Muscle layer of colon (tissue), 2 donors: ENCODE data around the gene GAL3ST2.

Experiments
- H3K27ac ChIP-seq: one replicate; pipeline ENCODE4 v1.7.0; 2013; ENCODE audit warnings: low read depth, mild to moderate bottlenecking, low read length, moderate library complexity
- H3K27me3 ChIP-seq, 2 donors: one replicate each; pipeline ENCODE4 v1.7.0; 2013; ENCODE audit warnings: low read length in 2 of 2, mild to moderate bottlenecking in 2 of 2; ENCODE audit not compliant: insufficient read depth in 2 of 2, control insufficient read depth in 1 of 2
- H3K36me3 ChIP-seq: one replicate; pipeline ENCODE4 v1.7.0; 2013; ENCODE audit warnings: mild to moderate bottlenecking, low read length; ENCODE audit not compliant: insufficient read depth
- H3K4me1 ChIP-seq: one replicate; pipeline ENCODE4 v1.7.0; 2013; ENCODE audit warnings: mild to moderate bottlenecking, low read length; ENCODE audit not compliant: insufficient read depth
- H3K4me3 ChIP-seq, 2 donors: one replicate each; pipeline ENCODE4 v1.7.0; 2013; ENCODE audit warnings: low read length in 2 of 2, low read depth in 1 of 2, mild to moderate bottlenecking in 1 of 2, moderate library complexity in 1 of 2
- H3K9ac ChIP-seq: one replicate; pipeline ENCODE4 v1.7.0; 2013; ENCODE audit warnings: low read length
- H3K9me3 ChIP-seq: one replicate; pipeline ENCODE4 v1.7.0; 2013; ENCODE audit warnings: mild to moderate bottlenecking, low read length
- donor health status: abdominal sarcoma.
- donor health status: Adenocarcinoma of cecum.

Gene GAL3ST2

DNA sequence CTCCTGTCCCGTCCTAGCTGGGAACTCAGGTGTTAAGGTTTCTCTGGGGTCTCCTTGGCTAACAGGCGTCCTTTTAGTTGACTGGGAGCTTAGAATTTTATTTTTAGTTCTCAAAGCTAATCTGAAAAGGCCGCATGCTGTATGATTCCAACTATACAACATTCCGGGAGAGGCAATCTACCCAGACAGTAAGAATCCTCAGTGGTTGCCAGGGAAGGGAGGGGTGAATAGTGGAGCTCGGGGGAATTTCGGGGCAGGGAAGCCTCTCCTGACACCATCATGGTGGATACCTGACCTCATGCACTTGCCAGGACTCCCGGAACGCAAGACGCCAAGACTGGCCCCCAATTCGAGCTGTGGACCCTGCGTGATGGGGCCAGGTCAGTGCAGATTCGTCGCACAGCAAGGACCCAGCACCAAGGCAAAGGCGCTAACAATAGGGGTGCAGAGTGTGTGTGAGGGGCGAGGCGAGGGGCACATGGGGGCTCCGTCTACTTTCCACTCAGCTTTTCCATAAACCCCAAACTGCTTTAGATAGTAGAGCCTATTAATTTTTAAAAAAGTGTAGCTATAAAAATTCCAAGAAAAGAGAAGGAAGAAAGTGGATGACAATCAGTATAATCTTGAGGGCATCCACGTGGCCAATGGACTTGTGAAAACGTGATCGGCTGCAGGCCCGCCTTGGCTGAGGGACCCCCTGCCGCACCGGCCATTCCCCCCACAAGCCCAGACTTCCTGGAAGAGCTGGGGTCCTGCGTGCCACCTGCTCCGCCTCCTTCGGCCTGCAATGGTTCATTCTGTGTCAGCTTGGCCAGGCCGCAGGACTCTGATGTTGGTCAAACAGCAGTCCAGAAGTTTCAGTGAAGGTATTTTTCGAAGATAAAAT is 64.8 kb downstream of the GAL3ST2 start:
- H3K27me3 ChIP-seq, result no peaks in the 10 kb centered on the region
- no peak overlapping the region for H3K9ac ChIP-seq
- no peak overlapping the region for H3K4me3 ChIP-seq
- H3K9me3 ChIP-seq, result no peaks in the 10 kb centered on the region
- H3K27ac ChIP-seq, result no peak overlapping the region
- H3K4me1 ChIP-seq, result peaks cover 9% of the 10 kb centered on the region
- no peaks in the 10 kb centered on the region for H3K36me3 ChIP-seq

DNA sequence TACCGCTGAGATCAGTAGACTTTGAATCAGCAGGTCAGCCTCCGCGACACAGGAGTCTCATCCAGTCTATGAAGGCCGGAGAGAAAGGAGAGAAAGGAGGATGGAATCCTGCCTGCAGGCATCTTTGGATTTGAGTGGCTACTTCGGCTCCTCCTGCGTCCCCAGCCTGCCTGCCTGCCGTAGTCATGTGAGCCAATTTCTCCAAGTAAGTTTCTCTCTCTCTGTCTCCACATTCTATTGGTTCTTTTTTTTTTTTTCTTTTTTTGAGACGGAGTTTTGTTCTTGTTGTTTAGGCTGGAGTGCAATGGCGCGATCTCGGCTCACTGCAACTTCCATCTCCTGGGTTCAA is 65.4 kb downstream of the GAL3ST2 start:
- Histone ChIP-seq H3K4me3 (no peak overlapping the region), H3K27me3 (no peaks in the 10 kb centered on the region), H3K9me3 (no peaks in the 10 kb centered on the region), H3K4me1 (peaks cover 9% of the 10 kb centered on the region), H3K27ac (no peak overlapping the region), H3K9ac (no peak overlapping the region), H3K36me3 (no peaks in the 10 kb centered on the region)

DNA sequence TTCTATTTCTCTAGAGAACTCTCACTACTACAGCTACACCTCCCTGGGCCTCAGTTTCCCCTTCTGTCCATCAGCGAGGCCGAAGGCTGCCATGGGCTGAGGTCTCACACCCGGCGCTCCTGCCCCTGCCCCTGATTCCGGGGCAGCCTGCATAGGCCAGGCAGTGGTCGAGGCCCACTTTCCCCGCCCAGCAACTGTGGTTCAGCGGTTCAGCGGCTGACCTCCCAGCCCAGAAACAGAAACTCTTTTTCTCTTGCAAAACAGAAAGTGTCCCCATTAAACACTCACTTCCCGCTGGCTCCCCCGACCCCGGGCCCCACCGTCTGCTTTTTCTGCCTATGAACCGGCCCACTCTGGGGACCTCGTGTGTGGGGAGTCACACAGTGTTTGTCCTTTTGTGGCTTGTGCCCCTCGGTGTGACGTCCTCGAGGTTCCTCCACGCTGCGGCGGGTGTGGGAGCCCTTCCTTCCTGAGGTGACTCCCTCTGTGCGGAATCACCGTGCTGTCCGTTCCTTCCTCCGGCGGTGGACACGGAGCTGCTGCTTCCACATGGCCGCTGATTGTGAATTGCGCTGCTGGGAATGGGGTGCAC is 66.1 kb downstream of the GAL3ST2 start:
- Histone ChIP-seq H3K27ac (no peak overlapping the region), H3K36me3 (no peaks in the 10 kb centered on the region), H3K4me3 (no peak overlapping the region), H3K9me3 (no peaks in the 10 kb centered on the region), H3K9ac (no peak overlapping the region), H3K27me3 (no peaks in the 10 kb centered on the region), H3K4me1 (peaks cover 9% of the 10 kb centered on the region)

- no peak overlapping the region for H3K4me3 ChIP-seq
- H3K27ac ChIP-seq, result no peak overlapping the region
- H3K4me1 ChIP-seq, result peaks cover 9% of the 10 kb centered on the region
- H3K9ac ChIP-seq, result no peak overlapping the region
- no peaks in the 10 kb centered on the region for H3K9me3 ChIP-seq
- no peaks in the 10 kb centered on the region for H3K36me3 ChIP-seq
- H3K27me3 ChIP-seq, result no peaks in the 10 kb centered on the region
These were observed 66.9 kb downstream of the GAL3ST2 start for GRCh38 chr2:241843321-241844065.

GRCh38 chr2:241844066-241844728 is 67.6 kb downstream of the GAL3ST2 start:
- H3K27me3 ChIP-seq, result no peaks in the 10 kb centered on the region
- H3K27ac ChIP-seq, result peak overlapping the region; percentile 30
- H3K36me3 ChIP-seq, result no peaks in the 10 kb centered on the region
- peak overlapping the region; percentile 31 to 38 for H3K4me3 ChIP-seq
- no peaks in the 10 kb centered on the region for H3K9me3 ChIP-seq
- no peak overlapping the region for H3K9ac ChIP-seq
- H3K4me1 ChIP-seq, result peaks cover 9% of the 10 kb centered on the region

GRCh38 chr2:241844831-241845578 is 68.4 kb downstream of the GAL3ST2 start:
- Histone ChIP-seq H3K4me1 (peaks cover 9% of the 10 kb centered on the region), H3K27me3 (no peaks in the 10 kb centered on the region), H3K9me3 (no peaks in the 10 kb centered on the region), H3K27ac (peak overlapping the region; percentile 30), H3K9ac (no peak overlapping the region), H3K4me3 (peak overlapping the region in 1 of 2 donors; percentile 38), H3K36me3 (no peaks in the 10 kb centered on the region)

DNA sequence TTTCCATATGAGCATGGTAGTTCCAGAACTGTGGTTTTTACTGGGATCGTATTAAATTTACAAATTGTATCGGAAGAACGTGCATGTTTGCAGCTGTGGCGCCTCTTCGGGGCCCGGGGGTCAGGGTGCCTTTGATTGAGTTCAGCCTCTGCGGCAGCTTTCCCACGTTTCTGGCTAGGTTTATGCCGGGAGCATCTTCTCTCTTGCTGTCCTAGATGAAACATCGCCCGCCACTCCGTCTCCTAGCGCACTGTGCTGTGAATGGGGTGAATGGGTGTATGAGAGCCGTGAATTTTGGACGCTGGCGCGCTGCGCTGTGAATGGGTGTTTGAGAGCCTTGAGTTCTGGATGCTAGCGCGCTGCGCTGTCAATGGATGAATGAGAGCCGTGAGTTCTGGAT is 69.8 kb downstream of the GAL3ST2 start:
- Histone ChIP-seq H3K4me1 (peaks cover 9% of the 10 kb centered on the region), H3K4me3 (no peak overlapping the region)

DNA sequence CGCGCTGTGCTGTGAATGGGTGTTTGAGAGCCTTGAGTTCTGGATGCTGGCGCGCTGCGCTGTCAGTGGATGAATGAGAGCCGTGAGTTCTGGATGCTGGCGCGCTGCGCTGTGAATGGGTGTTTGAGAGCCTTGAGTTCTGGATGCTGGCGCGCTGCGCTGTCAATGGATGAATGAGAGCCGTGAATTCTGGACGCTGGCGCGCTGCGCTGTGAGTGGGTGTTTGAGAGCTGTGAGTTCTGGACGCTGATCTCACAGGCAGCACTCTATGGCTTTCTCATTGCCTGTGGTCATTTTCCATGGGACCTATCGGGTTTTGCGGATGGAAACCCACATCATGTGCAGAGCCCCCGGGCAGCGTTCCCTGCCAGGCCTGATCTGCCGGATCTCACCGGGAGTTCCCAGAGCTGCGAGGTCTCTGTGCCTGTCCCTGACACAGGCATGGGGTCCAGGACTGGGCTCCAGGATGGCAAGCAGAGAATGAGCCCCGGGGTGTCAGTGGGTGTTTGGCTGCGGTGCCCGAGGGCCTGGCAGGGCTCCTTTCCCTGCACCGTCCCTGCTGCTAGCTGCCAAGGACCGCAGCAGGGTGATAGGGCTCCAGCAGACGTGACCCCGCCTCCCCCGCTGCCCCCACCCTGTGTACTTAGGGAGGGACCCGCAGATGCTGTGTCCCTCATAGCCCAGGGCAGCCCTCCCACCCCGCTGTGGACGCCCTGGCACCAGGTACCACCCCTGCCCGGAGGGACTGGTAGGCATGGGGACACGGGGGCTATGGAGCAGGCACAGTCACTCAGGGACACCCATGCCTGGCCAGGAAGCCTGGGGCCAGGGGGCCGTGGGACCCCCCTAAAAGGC is 72.4 kb downstream of the GAL3ST2 start:
- H3K4me1 ChIP-seq, result peaks cover 9% of the 10 kb centered on the region
- H3K9ac ChIP-seq, result no peak overlapping the region
- H3K27me3 ChIP-seq, result no peaks in the 10 kb centered on the region
- no peaks in the 10 kb centered on the region for H3K9me3 ChIP-seq
- no peak overlapping the region for H3K27ac ChIP-seq
- H3K36me3 ChIP-seq, result no peaks in the 10 kb centered on the region
- no peak overlapping the region for H3K4me3 ChIP-seq

More for the DNA sequence above, 69.8 kb downstream of the GAL3ST2 start:
- Histone ChIP-seq H3K36me3 (no peaks in the 10 kb centered on the region), H3K27ac (no peak overlapping the region), H3K27me3 (no peaks in the 10 kb centered on the region), H3K9me3 (no peaks in the 10 kb centered on the region), H3K9ac (no peak overlapping the region)

DNA sequence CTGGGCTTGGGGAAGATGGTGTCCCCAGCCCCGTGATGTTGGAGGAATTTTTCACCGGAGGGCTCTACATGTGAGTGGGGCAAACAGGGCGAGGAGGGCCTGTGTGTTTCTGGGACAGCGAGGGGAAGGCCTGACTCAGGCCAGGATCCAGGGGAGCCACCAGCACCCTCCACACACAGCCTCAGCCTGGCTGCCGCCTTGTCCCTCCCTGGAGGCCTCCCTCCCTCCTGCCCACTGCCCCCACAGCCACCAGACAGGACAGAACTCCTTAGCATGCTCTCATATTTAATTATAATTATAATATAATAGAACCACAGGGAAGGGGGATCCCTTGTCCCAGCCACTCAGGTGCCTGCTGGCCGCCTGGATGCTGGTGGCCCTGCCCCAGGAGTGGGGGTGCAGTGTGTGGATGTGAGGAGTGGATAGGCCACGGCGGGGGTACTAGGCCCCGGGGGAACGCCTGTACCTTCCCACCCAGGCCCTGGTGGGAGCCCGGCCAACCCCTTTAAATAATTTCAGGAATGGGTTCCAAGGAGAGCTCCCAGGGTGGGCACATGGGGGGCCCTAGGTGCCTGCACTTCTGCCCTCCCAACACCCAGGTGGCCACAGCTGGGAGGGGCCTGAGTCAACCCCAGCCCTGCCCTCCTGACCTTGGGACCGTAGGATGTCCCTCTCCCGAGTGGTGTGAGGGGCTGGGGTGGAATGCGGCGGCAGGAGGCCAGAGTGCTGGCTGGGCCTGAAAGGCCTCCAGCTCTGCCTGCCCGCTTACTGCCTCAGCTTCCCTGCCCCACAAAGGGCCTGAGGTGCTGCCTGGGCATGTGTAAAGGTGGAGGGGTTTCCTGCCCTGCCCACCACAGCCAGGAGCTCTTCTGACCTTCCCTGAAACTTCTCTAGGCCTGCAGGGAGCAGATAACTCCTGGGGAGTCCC is 73.3 kb downstream of the GAL3ST2 start:
- Histone ChIP-seq H3K27ac (no peak overlapping the region), H3K4me1 (peaks cover 4% of the 10 kb centered on the region), H3K9ac (no peak overlapping the region), H3K9me3 (no peaks in the 10 kb centered on the region), H3K36me3 (no peaks in the 10 kb centered on the region), H3K4me3 (no peak overlapping the region), H3K27me3 (no peaks in the 10 kb centered on the region)
